NOMO-1 treated with DMSO at 0.1 percent for 48 hours (cell line): ENCODE results near the gene AADAT.
A peak's percentile ranks its signal among the peaks of the same experiment; 100 is the strongest.

Experiments used
- DNase-seq: peaks from one replicate; lab custom pipeline; 2025; ENCODE audit not compliant: unreplicated experiment; lab: John Stamatoyannopoulos, UW

Gene AADAT

GRCh38 chr4:170035231-170035630, 54.5 kb downstream of the AADAT start:
- DNase-seq, result no peak

DNA sequence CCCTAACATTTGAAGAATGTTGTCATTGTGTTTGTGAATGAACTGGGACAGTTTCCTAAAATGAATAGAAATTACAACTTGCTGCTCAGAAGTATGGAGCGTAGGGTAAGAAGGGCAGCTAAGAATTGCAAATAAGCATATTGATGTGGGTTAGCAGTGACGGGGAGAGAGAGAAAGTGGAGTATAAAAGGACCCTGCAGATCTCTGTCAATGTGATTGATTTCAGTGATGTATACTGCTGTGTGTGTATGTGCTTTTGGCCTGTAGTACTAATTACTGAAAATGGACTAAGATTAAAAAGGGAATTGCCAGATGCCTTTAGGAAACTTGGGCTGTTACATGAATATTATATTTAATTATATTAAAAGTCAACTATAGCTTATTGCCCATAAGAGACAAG, 55.8 kb downstream of the AADAT start:
- DNase-seq, result no peak

GRCh38 chr4:170030121-170030520, 59.6 kb downstream of the AADAT start:
- no peak for DNase-seq

- peak; percentile 85 for DNase-seq
These were observed 62.5 kb downstream of the AADAT start for GRCh38 chr4:170027181-170027829.

DNA sequence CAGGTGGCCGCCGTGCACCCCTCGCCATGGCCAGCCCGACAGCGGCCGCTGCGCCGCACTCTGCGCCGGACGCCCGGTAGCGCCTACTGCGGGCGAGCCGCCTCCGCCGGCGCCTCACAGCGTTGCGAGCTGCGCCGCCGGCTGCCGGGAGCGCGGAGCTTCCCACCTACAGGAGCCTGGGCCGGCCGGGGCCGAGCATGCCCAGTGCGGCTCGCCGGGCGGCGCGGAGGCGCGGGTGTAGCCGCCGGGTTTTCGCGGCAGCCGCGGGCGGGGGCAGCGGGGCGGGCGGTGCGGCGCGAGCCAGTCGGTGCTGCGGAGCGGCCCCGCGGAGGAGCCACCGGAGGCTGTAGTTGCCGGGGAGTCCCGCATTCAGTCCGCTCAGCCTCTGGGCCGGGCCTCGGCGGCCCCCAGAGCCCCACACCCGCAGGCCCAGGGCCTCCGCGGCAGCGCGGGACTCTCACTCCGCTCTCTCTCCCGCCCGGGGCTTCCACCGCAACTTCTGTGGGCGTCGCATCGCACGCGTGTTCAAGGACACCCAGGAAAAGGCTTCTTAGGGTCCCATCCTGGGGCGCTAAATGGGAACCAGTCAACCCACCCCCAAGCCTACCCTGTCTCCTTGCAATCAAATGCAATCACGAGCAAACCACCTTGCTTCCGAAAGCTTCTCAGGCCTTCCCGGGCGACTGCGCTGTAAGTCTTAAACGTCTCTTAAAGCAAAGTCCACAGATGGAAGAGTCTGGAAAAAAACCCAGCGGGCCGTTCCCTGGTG, 63.3 kb downstream of the AADAT start, which contains the start of gene MFAP3L:
MFAP3L (minus strand) TSS at position 143 of the 769 bp plus-strand sequence. CDS start 20,518 bp downstream, outside the sequence.
- DNase-seq, result peak; percentile 79

GRCh38 chr4:170025523-170026252, 64.1 kb downstream of the AADAT start:
- no peak for DNase-seq

GRCh38 chr4:170022211-170022610, 67.5 kb downstream of the AADAT start:
- no peak for DNase-seq

DNA sequence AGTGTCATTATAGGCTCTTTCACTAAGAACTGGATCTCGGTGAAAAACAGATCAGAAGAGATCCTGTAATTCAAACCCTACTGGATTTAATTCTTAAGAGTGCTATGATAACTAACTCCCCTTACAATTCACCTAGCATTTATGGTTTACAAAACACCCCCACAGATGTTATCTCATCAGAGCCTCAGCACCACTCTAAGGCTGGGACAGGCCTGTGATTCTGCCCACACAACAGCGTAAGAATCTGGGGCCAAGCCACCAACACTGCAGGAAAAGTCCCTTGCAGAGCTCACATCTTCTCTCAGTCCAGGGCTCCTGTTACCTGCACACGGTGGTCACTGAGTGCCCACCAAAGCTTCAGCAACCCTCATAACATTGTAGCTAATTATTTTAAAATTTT, 72.5 kb downstream of the AADAT start:
- DNase-seq, result no peak

DNA sequence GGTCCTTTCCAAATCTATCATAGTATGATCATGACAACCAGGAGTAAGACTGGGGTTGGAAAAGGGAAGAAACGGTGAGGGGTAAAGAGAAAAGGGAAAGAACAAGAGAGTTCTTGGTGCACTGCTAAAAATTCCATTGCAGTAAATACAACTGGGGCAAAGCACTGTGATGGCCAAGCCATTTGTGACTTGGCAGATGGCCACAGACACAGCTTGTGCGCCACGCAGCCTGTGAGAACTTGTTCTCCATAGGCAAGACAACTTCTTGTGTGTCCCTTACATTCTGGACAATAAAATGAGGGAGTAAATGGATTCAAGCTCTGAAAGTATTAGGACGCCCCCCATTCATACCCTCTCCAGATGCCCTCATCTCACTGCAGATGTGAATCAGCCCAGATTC, 74.5 kb downstream of the AADAT start:
- DNase-seq, result no peak

- no peak for DNase-seq
These were observed 75.3 kb downstream of the AADAT start for GRCh38 chr4:170014359-170015011.

- DNase-seq, result no peak
These were observed 77.2 kb downstream of the AADAT start for GRCh38 chr4:170012629-170012958.

GRCh38 chr4:170011921-170012628, 77.7 kb downstream of the AADAT start:
- peak; percentile 68 for DNase-seq
